Heart left ventricle (tissue), 16 donors: ENCODE data around the gene ULK4. TPM values are rescaled to one million over a fixed set of nuclear protein-coding genes. Genes with fewer than 3 reads are reported as not detected.
A peak's percentile ranks its signal among the peaks of the same experiment; 100 is the strongest.

Experiments
- ATAC-seq, 4 donors: fragments of 200-7000 bp; cut with Tn5 transposase; one replicate each; pipeline ENCODE4 v1.9.1; 2020 to 2022; ENCODE audit warnings: moderate library complexity in 4 of 4, mild to moderate bottlenecking in 3 of 4, moderate number of reproducible peaks in 1 of 4
- DNase-seq, 5 donors: peaks; one replicate each; pipeline ENCODE4 v3.0.0-alpha.2; 2020
- H3K27ac ChIP-seq, 12 donors: fragments of 200-600 bp; sonication (generic) in 4 of 12; one replicate each; pipeline versions ENCODE4 v1.5.0 to v1.8.0; 2016 to 2022; ENCODE audit warnings: mild to moderate bottlenecking in 2 of 12
- H3K27me3 ChIP-seq, 9 donors: fragments of 200-600 bp; sonication (generic) in 2 of 9; one replicate each; pipeline versions ENCODE4 v1.5.1 to v1.8.0; 2016 to 2022; ENCODE audit warnings: mild to moderate bottlenecking in 3 of 9
- H3K36me3 ChIP-seq, 9 donors: fragments of 200-600 bp; sonication (generic) in 2 of 9; one replicate each; pipeline versions ENCODE4 v1.5.0 to v1.8.0; 2018 to 2022; ENCODE audit warnings: mild to moderate bottlenecking in 2 of 9
- H3K4me1 ChIP-seq, 12 donors: fragments of 200-600 bp; sonication (generic) in 4 of 12; one replicate each; pipeline versions ENCODE4 v1.5.0 to v1.8.0; 2016 to 2022; ENCODE audit warnings: mild to moderate bottlenecking in 3 of 12
- H3K4me3 ChIP-seq, 12 donors: fragments of 200-600 bp; sonication (generic) in 4 of 12; one replicate each; pipeline versions ENCODE4 v1.5.0 to v1.8.0; 2017 to 2022; ENCODE audit warnings: mild to moderate bottlenecking in 9 of 12, moderate library complexity in 4 of 12
- H3K9me3 ChIP-seq, 12 donors: fragments of 200-600 bp; sonication (generic) in 4 of 12; one replicate each; pipeline versions ENCODE4 v1.5.0 to v1.8.0; 2016 to 2022; ENCODE audit warnings: mild to moderate bottlenecking in 1 of 12
- POLR2A ChIP-seq, 2 donors: fragments of 450-650 bp; IDR thresholded peaks; one replicate each; pipeline ENCODE4 v1.6.1; 2017; ENCODE audit warnings: antibody characterized with exemption in 2 of 2, mild to moderate bottlenecking in 2 of 2, moderate library complexity in 2 of 2
- WGBS, 4 donors: extraction: QIAGEN DNeasy Blood & Tissue Kit in 2 of 4; methylation state at CpG; one replicate each; pipeline versions ENCODE4 v1.1.5 to v1.1.7; 2013 to 2018; 5-methylcytosine and 5-hydroxymethylcytosine counted together
- intact Hi-C, 10 donors: fragments of 100-400 bp; cut with DNase I; formaldehyde crosslinking; loops; one replicate each; pipeline versions ENCODE4 v1.11.1 to v1.14.2; 2022
- polyA plus RNA-seq, 2 donors: library from polyadenylated mRNA; stranded (reverse); fragments of 200-250 nt; gene quantifications; one replicate each; pipeline ENCODE4 v1.2.3, GENCODE V29; 2013
- total RNA-seq, 9 donors: library from RNA; depleted of rRNA in 2 of 9; stranded (reverse); fragments of >200 nt in 2 of 9; fragmentation: NEBNext Ultra II Directional in 3 of 9; extraction: Animal tissue kit (Norgen Biotek cat#: 25700) in 3 of 9; gene quantifications; one replicate each; pipeline versions ENCODE4 v1.1.0 to v1.2.4, GENCODE V29; 2016 to 2023
- TF ChIP-seq, protein P1 (sequence below), 12 donors: fragments of 200-600 bp; sonication (generic) in 4 of 12; IDR thresholded peaks; one replicate each; pipeline versions ENCODE4 v1.5.0 to v1.8.0; 2018 to 2022; ENCODE audit warnings: antibody characterized with exemption in 12 of 12, mild to moderate bottlenecking in 5 of 12
- donor health status: ischemic (EF 13 %, LVEDD 7.1; RV severe dilation, severe dysfunction).
- donor health status: healthy with polysubstance abuse.
- donor health status: DM: no; HTN: yes; CAD: no.
- donor health status: DM: no; HTN: no; CAD: no.
- donor health status: ischemic (EF 25% LVEDD 6.9; RV normal size, moderate dysfunction).
- donor health status: ischemic (EF 25% LVEDD 5.7; RV mildly dilated, moderate dysfunction).
- donor health status: healthy.
- donor health status: DM: yes; HTN: yes; CAD: no.
- donor health status: ischemic (EF 35%, LVEDD 5.7; RV mildly dilated, moderate dysfunction).
- donor health status: nonischemic (EF 11% LVEDD 7.7; RV severe dilation, severe dysfunction).
- donor health status: DM: yes; HTN: yes; CAD: no.
- donor health status: PGD.
- donor health status: ischemic (EF 29% LVEDD 5.4; RV normal size, mild dysfunction).
- donor health status: nonischemic (EF 23%, LVEDD 6.1; RV moderate dilation, normal function).

The ULK4 gene
- total and polyA plus RNA-seq, 11 donors, result 0.91 to 6.1 (median 2.1) TPM

- Histone ChIP-seq H3K4me3 (peak overlapping the region in 9 of 12 donors; percentile 72 to 90 (median 84)), H3K4me1 (peaks cover 0 to 29% (median 19%) of the 10 kb centered on the region in 12 donors), H3K27ac (peak overlapping the region in 8 of 12 donors; percentile 95 to 99 (median 98)), H3K9me3 (no peaks in the 10 kb centered on the region), H3K36me3 (no peaks in the 10 kb centered on the region), H3K27me3 (no peaks in the 10 kb centered on the region)
- 71 to 79% (median 72%) methylated on average over 7 of the region's 7 CpGs for WGBS, 4 donors
- ATAC-seq, result no peak
- DNase-seq, result no peak
- TF ChIP-seq POLR2A (IDR thresholded peaks at IDR 0.05), result no peak
- TF ChIP-seq, protein P1, sequence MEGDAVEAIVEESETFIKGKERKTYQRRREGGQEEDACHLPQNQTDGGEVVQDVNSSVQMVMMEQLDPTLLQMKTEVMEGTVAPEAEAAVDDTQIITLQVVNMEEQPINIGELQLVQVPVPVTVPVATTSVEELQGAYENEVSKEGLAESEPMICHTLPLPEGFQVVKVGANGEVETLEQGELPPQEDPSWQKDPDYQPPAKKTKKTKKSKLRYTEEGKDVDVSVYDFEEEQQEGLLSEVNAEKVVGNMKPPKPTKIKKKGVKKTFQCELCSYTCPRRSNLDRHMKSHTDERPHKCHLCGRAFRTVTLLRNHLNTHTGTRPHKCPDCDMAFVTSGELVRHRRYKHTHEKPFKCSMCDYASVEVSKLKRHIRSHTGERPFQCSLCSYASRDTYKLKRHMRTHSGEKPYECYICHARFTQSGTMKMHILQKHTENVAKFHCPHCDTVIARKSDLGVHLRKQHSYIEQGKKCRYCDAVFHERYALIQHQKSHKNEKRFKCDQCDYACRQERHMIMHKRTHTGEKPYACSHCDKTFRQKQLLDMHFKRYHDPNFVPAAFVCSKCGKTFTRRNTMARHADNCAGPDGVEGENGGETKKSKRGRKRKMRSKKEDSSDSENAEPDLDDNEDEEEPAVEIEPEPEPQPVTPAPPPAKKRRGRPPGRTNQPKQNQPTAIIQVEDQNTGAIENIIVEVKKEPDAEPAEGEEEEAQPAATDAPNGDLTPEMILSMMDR (IDR thresholded peaks at IDR 0.05), result no peak
- intact Hi-C loops, result loop anchor here (2.0 to 10.0 kb wide), 11 partner anchors 81 to 613 kb away; no protein-coding TSS in a partner anchor
These were observed 763.9 kb downstream of the ULK4 start for GRCh38 chr3:41198046-41198445.

Other genes starting within 250 kb of the ULK4 start
- gene TRAK1, start 129.3 kb upstream of the ULK4 start, total RNA-seq, result 100 to 1,000 TPM; 149 to 364 (median 272) TPM
- gene TRAK1, start 129.3 kb upstream of the ULK4 start, polyA plus RNA-seq, result 10 to 100 TPM; 53.3 to 76.3 TPM